Caco-2 (cell line): ENCODE measurements around the gene LRP5. TPM values are rescaled to one million over a fixed set of nuclear protein-coding genes. Genes with fewer than 3 reads are reported as not detected.
A peak's percentile ranks its signal among the peaks of the same experiment; 100 is the strongest.

Experiments
- BruUV-seq: library from RNA; stranded (reverse); fragments of 400-500 nt; replicated peaks from 2 replicates; lab custom pipeline; 2021; lab: Mats Ljungman, UMichigan
- CTCF ChIA-PET: fragments of 300-600 bp; sonication (Branson Sonifier 250); formaldehyde crosslinking; loops from one replicate; lab custom pipeline; 2022; ENCODE audit warnings: antibody characterized with exemption; lab: Charles Lee
- POLR2A ChIA-PET: fragments of 300-600 bp; sonication (Branson Sonifier 250); formaldehyde crosslinking; loops from one replicate; lab custom pipeline; 2022; ENCODE audit warnings: antibody characterized with exemption; lab: Charles Lee
- DNase-seq, 2 experiments: peaks; one replicate each; pipeline versions ENCODE4 v3.0.0 to v3.0.0-alpha.2; 2020 to 2022
- H3K27me3 ChIP-seq: replicated peaks from 2 replicates; pipeline ENCODE4 v1.6.0; 2011; ENCODE audit warnings: low read length; ENCODE audit not compliant: control insufficient read depth, insufficient read depth
- H3K36me3 ChIP-seq: 2 replicates; pipeline ENCODE4 v1.5.1; 2011; ENCODE audit warnings: low read length; ENCODE audit not compliant: control insufficient read depth, insufficient read depth
- H3K4me1 ChIP-seq: fragments of 250-450 bp; sonication (Bioruptor Pico); 2 replicates; pipeline ENCODE4 v1.5.1; 2020; ENCODE audit warnings: mild to moderate bottlenecking
- H3K4me3 ChIP-seq: 2 replicates; pipeline ENCODE4 v1.5.1; 2011; ENCODE audit warnings: low read depth, mild to moderate bottlenecking, control low read depth, low read length
- H3K9me3 ChIP-seq: fragments of 250-450 bp; sonication (Bioruptor Pico); 2 replicates; pipeline ENCODE4 v1.5.1; 2020; ENCODE audit warnings: mild to moderate bottlenecking, moderate library complexity
- H3K27ac Mint-ChIP-seq: one replicate; pipeline ENCODE4 v1.8.0; 2022; ENCODE audit warnings: mixed read lengths; ENCODE audit not compliant: unreplicated experiment
- H3K27me3 Mint-ChIP-seq: one replicate; pipeline ENCODE4 v1.8.0; 2022; ENCODE audit warnings: mixed read lengths; ENCODE audit not compliant: insufficient read depth, unreplicated experiment
- H3K36me3 Mint-ChIP-seq: one replicate; pipeline ENCODE4 v1.8.0; 2022; ENCODE audit warnings: mild to moderate bottlenecking, mixed read lengths; ENCODE audit not compliant: insufficient read depth, unreplicated experiment
- H3K4me1 Mint-ChIP-seq: one replicate; pipeline ENCODE4 v1.8.0; 2022; ENCODE audit warnings: low read depth, mixed read lengths; ENCODE audit not compliant: unreplicated experiment
- H3K4me3 Mint-ChIP-seq: one replicate; pipeline ENCODE4 v1.8.0; 2022; ENCODE audit warnings: mild to moderate bottlenecking, moderate library complexity, mixed read lengths; ENCODE audit not compliant: unreplicated experiment
- H3K9me3 Mint-ChIP-seq: one replicate; pipeline ENCODE4 v1.8.0; 2022; ENCODE audit warnings: mixed read lengths; ENCODE audit not compliant: unreplicated experiment
- CTCF ChIP-seq, 2 experiments: fragments of 200-600 bp in 1 of 2; IDR thresholded peaks; 1 replicate in 1 of 2; 2 replicates in 1 of 2; pipeline versions ENCODE4 v1.5.1 to v1.8.0; 2011 to 2022; ENCODE audit warnings: antibody characterized with exemption in 1 of 2, control low read depth in 1 of 2, inconsistent platforms in 1 of 2, low read depth in 1 of 2, low read length in 1 of 2, mild to moderate bottlenecking in 1 of 2, moderate library complexity in 1 of 2; ENCODE audit not compliant: insufficient read depth in 1 of 2, severe bottlenecking in 1 of 2, unreplicated experiment in 1 of 2
- intact Hi-C: fragments of 100-400 bp; cut with micrococcal nuclease; formaldehyde crosslinking; loops from one replicate; pipeline ENCODE4 v1.10.0; 2022; ENCODE audit not compliant: unreplicated experiment
- total RNA-seq: library from RNA; stranded (reverse); gene quantifications from 2 replicates; pipeline ENCODE4 v1.2.3, GENCODE V29; 2022

LRP5 gene
- total RNA-seq, 1 experiment from 2014 or later, result 94.3 TPM

DNA sequence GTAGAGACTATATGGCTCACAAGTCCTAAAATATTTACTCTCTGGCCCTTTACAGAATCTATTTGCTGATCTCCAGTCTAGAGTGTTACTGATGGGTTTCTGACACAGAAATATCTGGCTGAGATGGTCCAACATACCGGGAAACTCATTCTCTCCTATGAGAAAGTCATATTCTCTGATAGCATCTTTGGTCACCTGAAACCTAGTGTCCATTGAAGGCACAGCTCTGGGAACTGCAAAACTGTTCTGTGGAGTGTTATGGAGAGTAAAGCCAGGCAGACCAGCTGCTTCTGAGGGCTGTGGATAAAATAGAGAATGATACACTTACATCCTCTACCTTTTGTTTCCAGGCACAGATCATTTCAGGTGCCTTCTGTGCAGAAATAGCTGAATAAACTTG, 38.1 kb upstream of the LRP5 start:
- Histone ChIP-seq H3K4me3 (no peak overlapping the region), H3K27me3 (no peaks in the 10 kb centered on the region), H3K9me3 (no peaks in the 10 kb centered on the region), H3K36me3 (0 out of 2 replicates have a peak, but pooled peaks cover 3% of the 10 kb centered on the region), H3K4me1 (peaks cover 31% of the 10 kb centered on the region)
- Mint-ChIP-seq H3K9me3 (no peaks in the 10 kb centered on the region), H3K4me3 (peak overlapping the region; percentile 41), H3K27ac (no peak overlapping the region), H3K36me3 (peaks cover 24% of the 10 kb centered on the region), H3K4me1 (peaks cover 28% of the 10 kb centered on the region), H3K27me3 (no peaks in the 10 kb centered on the region)
- ChIA-PET CTCF (interaction anchor here (1.7 kb wide), 1 partner anchor 24 kb away, joined by 10 read pairs; no protein-coding TSS in a partner anchor), POLR2A (no interaction called here)
- no peak for TF ChIP-seq CTCF (IDR thresholded peaks at IDR 0.05; ENCODE audit: insufficient read depth in 1 of 2, low read depth in 1 of 2, low read length in 1 of 2, severe bottlenecking in 1 of 2, unreplicated experiment in 1 of 2)
- no TSS peak for BruUV-seq
- intact Hi-C loops, result loop anchor here (5.0 to 10.0 kb wide), 2 partner anchors 108 to 160 kb away; no protein-coding TSS in a partner anchor
- peak in 1 of 2 experiments; percentile 9 for DNase-seq

DNA sequence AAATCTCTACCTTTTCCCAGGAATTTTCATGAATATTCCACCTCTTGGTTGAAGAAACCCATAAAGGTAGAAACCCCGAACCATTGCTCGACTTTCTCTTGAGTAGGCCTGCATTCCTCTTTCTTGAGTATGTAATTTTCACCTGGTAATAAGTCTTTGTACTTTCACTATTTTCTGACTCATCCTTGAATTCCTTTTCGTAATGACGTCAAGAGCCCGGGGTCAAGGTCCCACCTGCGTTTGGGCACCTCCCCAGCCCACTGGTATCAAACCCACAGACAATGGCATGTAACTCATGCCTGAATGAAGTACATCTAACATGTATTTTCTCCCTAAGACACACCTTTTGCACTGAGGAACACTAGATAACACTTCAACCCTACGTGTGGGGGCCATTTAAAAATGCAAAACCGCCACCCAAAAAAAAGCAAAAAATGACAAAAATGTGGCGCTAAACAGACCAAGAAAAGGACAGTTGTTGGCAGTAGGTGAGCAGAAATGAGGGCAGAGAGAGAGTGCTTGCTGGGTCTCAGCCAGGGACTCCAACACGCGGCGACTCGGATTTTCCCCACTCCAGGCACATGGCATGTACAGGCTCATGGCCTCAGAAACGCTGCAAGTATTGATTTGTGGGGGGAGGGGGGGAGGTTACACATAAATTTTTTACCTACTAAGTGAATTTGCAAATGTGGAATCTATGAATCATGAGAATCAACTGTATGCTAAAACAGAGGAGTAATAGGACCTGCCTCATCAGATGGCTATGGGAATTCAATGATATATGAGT, 36.5 kb upstream of the LRP5 start:
- CTCF ChIA-PET, result no interaction called here
- peak overlapping the region; percentile 40 for H3K27ac Mint-ChIP-seq
- peaks cover 16% of the 10 kb centered on the region for H3K4me1 ChIP-seq
- DNase-seq, result peak; percentile 50 to 61
- no peaks in the 10 kb centered on the region for H3K27me3 ChIP-seq
- H3K27me3 Mint-ChIP-seq, result no peaks in the 10 kb centered on the region
- no peaks in the 10 kb centered on the region for H3K36me3 ChIP-seq
- H3K4me3 ChIP-seq, result no peak overlapping the region
- POLR2A ChIA-PET, result no interaction called here
- no peak overlapping the region for H3K4me3 Mint-ChIP-seq
- no peaks in the 10 kb centered on the region for H3K9me3 ChIP-seq
- H3K9me3 Mint-ChIP-seq, result no peaks in the 10 kb centered on the region
- peaks cover 16% of the 10 kb centered on the region for H3K36me3 Mint-ChIP-seq
- intact Hi-C loops, result loop anchor here (10.0 kb wide), 1 partner anchor 161 kb away; no protein-coding TSS in a partner anchor
- no TSS peak for BruUV-seq
- H3K4me1 Mint-ChIP-seq, result peaks cover 15% of the 10 kb centered on the region
- no peak for TF ChIP-seq CTCF (IDR thresholded peaks at IDR 0.05; ENCODE audit: insufficient read depth in 1 of 2, low read depth in 1 of 2, low read length in 1 of 2, severe bottlenecking in 1 of 2, unreplicated experiment in 1 of 2)

DNA sequence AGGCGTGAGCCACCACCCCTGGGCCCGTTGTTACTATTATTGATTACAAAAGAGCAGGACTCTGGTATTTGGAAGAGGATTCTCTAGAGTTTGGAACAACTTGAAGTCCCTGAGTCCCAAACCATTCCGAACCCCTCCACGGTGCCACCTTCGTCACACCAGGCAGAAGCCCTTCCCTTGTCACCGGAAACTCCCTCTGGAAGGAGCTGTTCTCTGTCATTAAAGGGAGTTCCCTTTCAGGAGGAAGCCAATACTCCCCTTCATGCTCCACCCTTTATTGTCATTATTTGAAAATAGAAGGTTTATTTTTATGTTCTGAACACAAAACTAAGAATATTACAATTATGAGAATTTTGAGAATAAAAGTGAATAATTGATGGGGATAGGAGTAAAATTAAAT, 35.5 kb upstream of the LRP5 start:
- intact Hi-C loops, result loop anchor here (10.0 kb wide), 1 partner anchor 162 kb away; no protein-coding TSS in a partner anchor
- no TSS peak for BruUV-seq
- POLR2A ChIA-PET, result no interaction called here
- Mint-ChIP-seq H3K4me3 (no peak overlapping the region), H3K9me3 (no peaks in the 10 kb centered on the region), H3K27ac (no peak overlapping the region), H3K27me3 (no peaks in the 10 kb centered on the region), H3K36me3 (peaks cover 6% of the 10 kb centered on the region), H3K4me1 (peaks cover 15% of the 10 kb centered on the region)
- H3K27me3 ChIP-seq, result no peaks in the 10 kb centered on the region
- H3K9me3 ChIP-seq, result no peaks in the 10 kb centered on the region
- no peak overlapping the region for H3K4me3 ChIP-seq
- peaks cover 16% of the 10 kb centered on the region for H3K4me1 ChIP-seq
- H3K36me3 ChIP-seq, result no peaks in the 10 kb centered on the region
- peak in 1 of 2 experiments; percentile 18 for DNase-seq
- CTCF ChIA-PET, result no interaction called here
- TF ChIP-seq CTCF (IDR thresholded peaks at IDR 0.05; ENCODE audit: insufficient read depth in 1 of 2, low read depth in 1 of 2, low read length in 1 of 2, severe bottlenecking in 1 of 2, unreplicated experiment in 1 of 2), result no peak
